Prostate gland (tissue), 2 donors: Measurements from ENCODE around the gene RUFY3. TPM values are rescaled to one million over a fixed set of nuclear protein-coding genes. Genes with fewer than 3 reads are reported as not detected.
"Not testable (repeated sequence)": the region's sequence is repeated elsewhere in the genome, so short reads cannot be mapped to it uniquely, and the experiment has no call there.

ENCODE experiments used
- DNase-seq: peaks from one replicate; pipeline ENCODE4 v3.0.0-alpha.2; 2019; ENCODE audit warnings: low spot score
- H3K27ac ChIP-seq, 2 donors: fragments of 200-600 bp; sonication (generic); 2 replicates each; pipeline ENCODE4 v1.5.1; 2017 to 2019
- H3K27me3 ChIP-seq: fragments of 200-600 bp; sonication (generic); replicated peaks from 2 replicates; pipeline ENCODE4 v1.5.1; 2019; ENCODE audit not compliant: insufficient read depth
- H3K36me3 ChIP-seq, 2 donors: fragments of 200-600 bp; sonication (generic); 1 replicate in 1 of 2; 2 replicates in 1 of 2; pipeline versions ENCODE4 v1.5.1 to v1.8.1; 2017 to 2019
- H3K4me1 ChIP-seq: fragments of 200-600 bp; sonication (generic); replicated peaks from 2 replicates; pipeline ENCODE4 v1.5.1; 2019
- H3K4me3 ChIP-seq, 2 donors: fragments of 200-600 bp; sonication (generic); 2 replicates each; pipeline ENCODE4 v1.5.1; 2017 to 2019
- H3K9me3 ChIP-seq: fragments of 200-600 bp; sonication (generic); 2 replicates; pipeline ENCODE4 v1.5.1; 2017
- POLR2A ChIP-seq: fragments of 450-650 bp; IDR thresholded peaks from one replicate; pipeline ENCODE4 v1.6.1; 2016; ENCODE audit warnings: antibody characterized with exemption, mild to moderate bottlenecking
- POLR2AphosphoS5 ChIP-seq: sonication (generic); formaldehyde crosslinking; IDR thresholded peaks from one replicate; pipeline ENCODE4 v1.6.1; 2017; ENCODE audit warnings: antibody characterized with exemption
- WGBS: methylation state at CpG from one replicate; pipeline ENCODE4 v1.1.5; 2018; 5-methylcytosine and 5-hydroxymethylcytosine counted together
- intact Hi-C: fragments of 100-400 bp; cut with DNase I; formaldehyde crosslinking; loops from one replicate; pipeline ENCODE4 v1.14.2; 2022
- total RNA-seq, 2 donors: library from RNA; depleted of rRNA; stranded (reverse); fragments of >200 nt; gene quantifications; one replicate each; pipeline ENCODE4 v1.1.0, GENCODE V29; 2016
- TF ChIP-seq, protein P1 (sequence below), 4 experiments: fragments of 200-600 bp in 2 of 4; fragments of 450-650 bp in 2 of 4; sonication (generic) in 2 of 4; IDR thresholded peaks; 1 replicate in 3 of 4; 2 replicates in 1 of 4; pipeline ENCODE4 v1.5.1; 2016 to 2019; ENCODE audit warnings: antibody characterized with exemption in 4 of 4, mild to moderate bottlenecking in 2 of 4, moderate library complexity in 2 of 4

The RUFY3 gene
- total RNA-seq, 2 donors from 2014 or later, result 51.7 to 118 TPM

- no peak for DNase-seq
- intact Hi-C loops, result loop anchor here (2.0 to 10.0 kb wide), 2 partner anchors 16 to 146 kb away; partner anchors contain the start of gene GRSF1
- Histone ChIP-seq H3K4me1 (peaks cover 6% of the 10 kb centered on the region), H3K4me3 (peak overlapping the region; percentile 65 to 82), H3K27ac (peak overlapping the region; percentile 88 to 95), H3K9me3 (no peaks in the 10 kb centered on the region), H3K27me3 (no peaks in the 10 kb centered on the region), H3K36me3 (no peaks in the 10 kb centered on the region)
- WGBS, result under 1% methylated on average over 19 of the region's 19 CpGs
- TF ChIP-seq, protein P1, sequence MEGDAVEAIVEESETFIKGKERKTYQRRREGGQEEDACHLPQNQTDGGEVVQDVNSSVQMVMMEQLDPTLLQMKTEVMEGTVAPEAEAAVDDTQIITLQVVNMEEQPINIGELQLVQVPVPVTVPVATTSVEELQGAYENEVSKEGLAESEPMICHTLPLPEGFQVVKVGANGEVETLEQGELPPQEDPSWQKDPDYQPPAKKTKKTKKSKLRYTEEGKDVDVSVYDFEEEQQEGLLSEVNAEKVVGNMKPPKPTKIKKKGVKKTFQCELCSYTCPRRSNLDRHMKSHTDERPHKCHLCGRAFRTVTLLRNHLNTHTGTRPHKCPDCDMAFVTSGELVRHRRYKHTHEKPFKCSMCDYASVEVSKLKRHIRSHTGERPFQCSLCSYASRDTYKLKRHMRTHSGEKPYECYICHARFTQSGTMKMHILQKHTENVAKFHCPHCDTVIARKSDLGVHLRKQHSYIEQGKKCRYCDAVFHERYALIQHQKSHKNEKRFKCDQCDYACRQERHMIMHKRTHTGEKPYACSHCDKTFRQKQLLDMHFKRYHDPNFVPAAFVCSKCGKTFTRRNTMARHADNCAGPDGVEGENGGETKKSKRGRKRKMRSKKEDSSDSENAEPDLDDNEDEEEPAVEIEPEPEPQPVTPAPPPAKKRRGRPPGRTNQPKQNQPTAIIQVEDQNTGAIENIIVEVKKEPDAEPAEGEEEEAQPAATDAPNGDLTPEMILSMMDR (IDR thresholded peaks at IDR 0.05), result no peak
- TF ChIP-seq POLR2A (no peak), POLR2AphosphoS5 (no peak)
Measured at GRCh38 chr4:70688795-70689231, 33.0 kb upstream of the RUFY3 start.

- no peaks in the 10 kb centered on the region for H3K9me3 ChIP-seq
- H3K27me3 ChIP-seq, result no peaks in the 10 kb centered on the region
- DNase-seq, result no peak
- H3K4me3 ChIP-seq, result no peak overlapping the region
- intact Hi-C loops, result no loop called here
- TF ChIP-seq, protein P1 (IDR thresholded peaks at IDR 0.05), result no peak
- TF ChIP-seq POLR2AphosphoS5 (no peak), POLR2A (no peak)
- peaks cover 6% of the 10 kb centered on the region for H3K4me1 ChIP-seq
- no peak overlapping the region for H3K27ac ChIP-seq
- WGBS, result 81% methylated on average over 1 of the region's 1 CpG
- H3K36me3 ChIP-seq, result no peaks in the 10 kb centered on the region
Measured at GRCh38 chr4:70691661-70692060, 30.1 kb upstream of the RUFY3 start.

DNA sequence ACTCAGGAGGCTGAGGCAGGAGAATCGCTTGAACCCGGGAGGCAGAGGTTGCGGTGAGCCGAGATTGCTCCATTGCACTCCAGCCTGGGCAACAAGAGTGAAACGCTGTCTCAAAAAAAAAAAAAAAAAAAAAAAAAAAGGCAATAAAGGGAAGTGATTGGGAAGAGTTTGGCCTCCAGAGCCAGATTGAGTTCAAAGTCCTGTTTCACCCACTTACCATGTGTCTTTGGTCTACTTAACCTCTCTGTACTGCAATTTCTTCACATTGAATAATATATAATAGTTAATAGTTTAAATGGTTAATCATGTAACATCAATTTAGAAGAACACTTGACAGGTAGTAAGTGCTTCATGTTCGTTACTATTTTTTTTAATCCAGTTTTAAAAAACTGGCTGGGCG lies 27.1 kb upstream of the RUFY3 start:
- 95% methylated on average over 7 of the region's 7 CpGs for WGBS
- H3K9me3 ChIP-seq, intact Hi-C loops, H3K4me3 ChIP-seq, H3K27ac ChIP-seq, H3K4me1 ChIP-seq, DNase-seq, H3K27me3 ChIP-seq, H3K36me3 ChIP-seq: not testable (repeated sequence)

DNA sequence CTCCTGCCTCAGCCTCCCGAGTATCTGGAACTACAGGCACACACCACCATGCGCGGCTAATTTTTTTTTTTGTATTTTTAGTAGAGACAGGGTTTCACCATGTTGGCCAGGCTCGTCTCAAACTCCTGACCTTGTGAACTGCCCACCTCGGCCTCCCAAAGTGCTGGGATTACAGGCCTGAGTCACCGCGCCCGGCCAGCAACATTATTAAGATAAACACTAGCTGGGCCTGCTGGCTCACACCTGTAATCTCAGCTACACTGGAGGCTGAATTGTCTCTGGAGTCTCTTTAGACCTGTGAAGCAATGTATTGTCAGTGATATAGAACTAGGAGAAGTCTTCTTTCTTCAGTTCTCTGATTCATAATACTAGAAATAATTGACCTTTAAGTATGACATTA lies 23.3 kb upstream of the RUFY3 start:
- H3K4me1 ChIP-seq, H3K9me3 ChIP-seq, H3K27ac ChIP-seq, H3K36me3 ChIP-seq, H3K4me3 ChIP-seq, intact Hi-C loops, H3K27me3 ChIP-seq, DNase-seq: not testable (repeated sequence)
- 67% methylated on average over 8 of the region's 8 CpGs for WGBS

DNA sequence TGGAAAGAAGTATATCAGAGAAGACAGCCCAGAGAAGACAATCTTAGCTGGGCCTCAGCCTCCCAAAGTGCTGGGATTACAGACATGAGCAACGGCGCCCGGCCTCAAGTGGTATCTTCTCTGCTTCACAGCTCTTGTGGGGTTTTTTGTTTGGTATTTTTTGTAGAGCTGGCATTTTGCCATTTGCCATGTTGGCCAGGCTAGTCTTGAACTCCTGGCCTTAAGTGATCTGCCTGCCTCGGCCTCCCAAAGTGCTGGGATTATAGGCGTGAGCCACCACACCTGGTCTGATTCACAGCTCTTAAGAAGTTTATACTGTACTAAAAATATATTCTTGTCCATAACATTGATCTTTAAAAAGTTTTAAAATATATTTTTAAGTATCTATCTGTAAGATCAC lies 21.1 kb upstream of the RUFY3 start:
- no peak for DNase-seq
- intact Hi-C loops, result no loop called here

GRCh38 chr4:70701271-70701670 lies 20.5 kb upstream of the RUFY3 start:
- Histone ChIP-seq H3K36me3 (no peaks in the 10 kb centered on the region), H3K27me3 (no peaks in the 10 kb centered on the region), H3K9me3 (no peaks in the 10 kb centered on the region), H3K4me3 (no peak overlapping the region), H3K4me1 (no peaks in the 10 kb centered on the region), H3K27ac (no peak overlapping the region)
- no peak for TF ChIP-seq POLR2AphosphoS5
- WGBS, result 45% methylated on average over 1 of the region's 1 CpG
- intact Hi-C loops, result no loop called here
- no peak for DNase-seq

More for the DNA sequence above, 21.1 kb upstream of the RUFY3 start:
- no peak overlapping the region for H3K27ac ChIP-seq
- H3K27me3 ChIP-seq, result no peaks in the 10 kb centered on the region
- H3K9me3 ChIP-seq, result no peaks in the 10 kb centered on the region
- no peaks in the 10 kb centered on the region for H3K36me3 ChIP-seq
- H3K4me3 ChIP-seq, result no peak overlapping the region
- H3K4me1 ChIP-seq, result no peaks in the 10 kb centered on the region
- WGBS, result 79% methylated on average over 5 of the region's 5 CpGs
- TF ChIP-seq POLR2A, result no peak

GRCh38 chr4:70702592-70702991 lies 19.2 kb upstream of the RUFY3 start:
- H3K27me3 ChIP-seq, DNase-seq, H3K4me1 ChIP-seq, H3K4me3 ChIP-seq, H3K36me3 ChIP-seq, intact Hi-C loops, H3K27ac ChIP-seq, H3K9me3 ChIP-seq: not testable (repeated sequence)
- WGBS, result 39% methylated on average over 2 of the region's 2 CpGs
